ENCODE results near the gene MTIF2.
"Not testable (repeated sequence)": the region's sequence is repeated elsewhere in the genome, so short reads cannot be mapped to it uniquely, and the experiment has no call there.

Gene MTIF2

GRCh38 chr2:55282110-55282917 is 13.3 kb upstream of the MTIF2 start:
- no peak for TF ChIP-seq Cebpa-rat (IDR thresholded peaks at IDR 0.05)
- Histone ChIP-seq H3K4me2 (peak overlapping the region; percentile 83 to 89 (median 85)), H3K4me3 (peak overlapping the region; percentile 63 to 83 (median 71)), H3K27me3 (no peaks in the 10 kb centered on the region), H4K20me1 (no peaks in the 10 kb centered on the region), H3K36me3 (peaks cover 6 to 37% (median 13%) of the 10 kb centered on the region in 11 experiments; a peak in 14 of 22 replicates), H3K27ac (peak overlapping the region; percentile 68 to 87 (median 77)), H3K9me3 (replicated peaks in 1 of 11) (no peaks in the 10 kb centered on the region), H3K9ac (peak overlapping the region; percentile 73 to 89 (median 82)), H3K4me1 (peaks cover 6 to 19% (median 12%) of the 10 kb centered on the region in 10 experiments; a peak in 17 of 20 replicates)

GRCh38 chr2:55280851-55281546 is 12.0 kb upstream of the MTIF2 start:
- Histone ChIP-seq H3K27ac (peak overlapping the region in 3 of 11 experiments; percentile 68 to 77 (median 75); a peak in 4 of 22 replicates), H3K9ac (peak overlapping the region in 3 of 11 experiments; percentile 78 to 87 (median 81); a peak in 5 of 22 replicates)
- not testable (repeated sequence) for H4K20me1 ChIP-seq

GRCh38 chr2:55279859-55280424 is 10.9 kb upstream of the MTIF2 start:
- H3K9me3 ChIP-seq (replicated peaks in 1 of 11); H3K27me3 ChIP-seq; H3K4me2 ChIP-seq; H3K4me3 ChIP-seq; H4K20me1 ChIP-seq; H3K27ac ChIP-seq; H3K9ac ChIP-seq: not testable (repeated sequence)
- Histone ChIP-seq H3K4me1 (peaks cover 6 to 19% (median 12%) of the 10 kb centered on the region in 10 experiments; a peak in 17 of 20 replicates), H3K36me3 (peaks cover 0 to 14% (median 0%) of the 10 kb centered on the region in 11 experiments; a peak in 3 of 22 replicates)

More at GRCh38 chr2:55280851-55281546, 12.0 kb upstream of the MTIF2 start:
- H3K4me3 ChIP-seq = peak overlapping the region in 5 of 10 experiments; percentile 63 to 83 (median 72); a peak in 3 of 20 replicates
- peaks cover 6 to 19% (median 12%) of the 10 kb centered on the region in 10 experiments; a peak in 17 of 20 replicates for H3K4me1 ChIP-seq
- H3K36me3 ChIP-seq = peaks cover 0 to 24% (median under 1%) of the 10 kb centered on the region in 11 experiments; a peak in 7 of 22 replicates
- H3K9me3 ChIP-seq (replicated peaks in 1 of 11); H3K27me3 ChIP-seq: not testable (repeated sequence)
- peak overlapping the region in 10 of 11 experiments; percentile 83 to 89 (median 86); a peak in 12 of 22 replicates for H3K4me2 ChIP-seq

GRCh38 chr2:55279214-55279835 is 10.3 kb upstream of the MTIF2 start:
- not testable (repeated sequence) for H3K9ac ChIP-seq; H3K36me3 ChIP-seq; H3K27me3 ChIP-seq; H4K20me1 ChIP-seq; H3K9me3 ChIP-seq (replicated peaks in 1 of 11); H3K4me3 ChIP-seq; H3K27ac ChIP-seq; H3K4me2 ChIP-seq
- H3K4me1 ChIP-seq = peaks cover 6 to 19% (median 12%) of the 10 kb centered on the region in 10 experiments; a peak in 17 of 20 replicates

- H4K20me1 ChIP-seq = no peaks in the 10 kb centered on the region
- no peak overlapping the region for H3K4me3 ChIP-seq
- no peak overlapping the region for H3K9ac ChIP-seq
- H3K36me3 ChIP-seq = no peaks in the 10 kb centered on the region
- H3K9me3 ChIP-seq (replicated peaks in 1 of 11) = no peaks in the 10 kb centered on the region
- H3K27me3 ChIP-seq = no peaks in the 10 kb centered on the region
- no peak for TF ChIP-seq Cebpa-rat (IDR thresholded peaks at IDR 0.05)
- peaks cover 0 to 6% (median 5%) of the 10 kb centered on the region in 10 experiments; a peak in 12 of 20 replicates for H3K4me1 ChIP-seq
- no peak overlapping the region for H3K4me2 ChIP-seq
- H3K27ac ChIP-seq = no peak overlapping the region
Observed at GRCh38 chr2:55277310-55277709, 8.3 kb upstream of the MTIF2 start.

- not testable (repeated sequence) for H3K27ac ChIP-seq; H3K27me3 ChIP-seq; H3K4me3 ChIP-seq; H3K9ac ChIP-seq; H3K9me3 ChIP-seq (replicated peaks in 1 of 11); H3K4me2 ChIP-seq; H3K36me3 ChIP-seq; H4K20me1 ChIP-seq
- peaks cover 10 to 15% (median 12%) of the 10 kb centered on the region in 10 experiments for H3K4me1 ChIP-seq
Observed at GRCh38 chr2:55274346-55274745, 5.3 kb upstream of the MTIF2 start.

GRCh38 chr2:55269645-55269990 is 587 bp upstream of the MTIF2 start:
- Histone ChIP-seq H3K27me3 (no peaks in the 10 kb centered on the region), H3K27ac (peak overlapping the region; percentile 72 to 88 (median 83); a peak in 21 of 22 replicates), H3K36me3 (peaks cover 7 to 28% (median 25%) of the 10 kb centered on the region in 11 experiments; a peak in 21 of 22 replicates), H4K20me1 (no peaks in the 10 kb centered on the region), H3K4me2 (peak overlapping the region; percentile 78 to 97 (median 90)), H3K9me3 (replicated peaks in 1 of 11) (no peaks in the 10 kb centered on the region), H3K4me3 (peak overlapping the region; percentile 61 to 79 (median 74)), H3K4me1 (peaks cover 17 to 23% (median 20%) of the 10 kb centered on the region in 10 experiments), H3K9ac (peak overlapping the region; percentile 82 to 88 (median 85))
- no peak for TF ChIP-seq Cebpa-rat (IDR thresholded peaks at IDR 0.05)

GRCh38 chr2:55268288-55268906 is 634 bp downstream of the MTIF2 start:
- no peaks in the 10 kb centered on the region for H3K27me3 ChIP-seq
- peaks cover 11 to 40% (median 37%) of the 10 kb centered on the region in 11 experiments for H3K36me3 ChIP-seq
- peak overlapping the region; percentile 72 to 88 (median 83) for H3K27ac ChIP-seq
- H3K4me2 ChIP-seq = peak overlapping the region; percentile 78 to 97 (median 90)
- H3K4me3 ChIP-seq = peak overlapping the region; percentile 61 to 79 (median 74)
- H3K4me1 ChIP-seq = peaks cover 17 to 23% (median 20%) of the 10 kb centered on the region in 10 experiments
- no peak for TF ChIP-seq Cebpa-rat (IDR thresholded peaks at IDR 0.05)
- H3K9me3 ChIP-seq (replicated peaks in 1 of 11) = no peaks in the 10 kb centered on the region
- peak overlapping the region; percentile 82 to 88 (median 85) for H3K9ac ChIP-seq
- H4K20me1 ChIP-seq = no peaks in the 10 kb centered on the region

GRCh38 chr2:55259586-55259985 is 9.4 kb downstream of the MTIF2 start:
- peaks cover 66 to 93% (median 89%) of the 10 kb centered on the region in 11 experiments for H3K36me3 ChIP-seq
- H3K4me1 ChIP-seq; H3K27me3 ChIP-seq; H3K4me3 ChIP-seq; H3K4me2 ChIP-seq; H3K9ac ChIP-seq; H4K20me1 ChIP-seq; H3K27ac ChIP-seq; H3K9me3 ChIP-seq (replicated peaks in 1 of 11): not testable (repeated sequence)

All from BLaER1 treated with 17β-estradiol and CSF1 and Interleukin-3, amounts not matched to agents 10 nM and 100 nM (cell line).